Heart left ventricle (tissue), 13 donors: ENCODE results near the gene CACNA1E.

Experiments
- POLR2A ChIP-seq, 2 donors: fragments of 450-650 bp; IDR thresholded peaks; one replicate each; pipeline ENCODE4 v1.6.1; 2017; ENCODE audit warnings: antibody characterized with exemption in 2 of 2, mild to moderate bottlenecking in 2 of 2, moderate library complexity in 2 of 2
- TF ChIP-seq, protein P1 (sequence below), 12 donors: fragments of 200-600 bp; sonication (generic) in 4 of 12; IDR thresholded peaks; one replicate each; pipeline versions ENCODE4 v1.5.0 to v1.8.0; 2018 to 2022; ENCODE audit warnings: antibody characterized with exemption in 12 of 12, mild to moderate bottlenecking in 5 of 12
- donor health status: ischemic (EF 13 %, LVEDD 7.1; RV severe dilation, severe dysfunction).
- donor health status: DM: no; HTN: yes; CAD: no.
- donor health status: DM: no; HTN: no; CAD: no.
- donor health status: ischemic (EF 25% LVEDD 6.9; RV normal size, moderate dysfunction).
- donor health status: ischemic (EF 25% LVEDD 5.7; RV mildly dilated, moderate dysfunction).
- donor health status: ischemic (EF 35%, LVEDD 5.7; RV mildly dilated, moderate dysfunction).
- donor health status: nonischemic (EF 11% LVEDD 7.7; RV severe dilation, severe dysfunction).
- donor health status: DM: yes; HTN: yes; CAD: no.
- donor health status: PGD.
- donor health status: ischemic (EF 29% LVEDD 5.4; RV normal size, mild dysfunction).
- donor health status: nonischemic (EF 23%, LVEDD 6.1; RV moderate dilation, normal function).

DNA sequence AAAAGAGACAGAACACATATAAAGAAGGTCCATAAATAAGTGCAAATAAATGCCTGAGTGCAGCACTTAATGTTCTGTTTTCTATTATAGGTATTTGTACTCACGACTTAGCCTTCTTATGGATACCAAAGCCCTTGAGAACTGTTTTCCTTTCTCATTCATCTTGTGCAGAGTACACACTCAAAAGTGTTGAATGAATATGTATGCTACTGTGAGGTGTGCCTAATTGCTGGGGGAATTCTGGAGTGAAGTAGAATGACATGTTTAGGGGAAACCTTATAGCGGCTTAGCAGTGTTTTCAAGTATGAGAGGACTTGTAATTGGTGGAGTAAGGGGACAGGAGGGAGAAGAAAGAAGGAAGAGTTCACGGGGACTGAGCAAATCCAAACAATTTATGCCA, 157.6 kb downstream of the CACNA1E start:
- TF ChIP-seq, protein P1, sequence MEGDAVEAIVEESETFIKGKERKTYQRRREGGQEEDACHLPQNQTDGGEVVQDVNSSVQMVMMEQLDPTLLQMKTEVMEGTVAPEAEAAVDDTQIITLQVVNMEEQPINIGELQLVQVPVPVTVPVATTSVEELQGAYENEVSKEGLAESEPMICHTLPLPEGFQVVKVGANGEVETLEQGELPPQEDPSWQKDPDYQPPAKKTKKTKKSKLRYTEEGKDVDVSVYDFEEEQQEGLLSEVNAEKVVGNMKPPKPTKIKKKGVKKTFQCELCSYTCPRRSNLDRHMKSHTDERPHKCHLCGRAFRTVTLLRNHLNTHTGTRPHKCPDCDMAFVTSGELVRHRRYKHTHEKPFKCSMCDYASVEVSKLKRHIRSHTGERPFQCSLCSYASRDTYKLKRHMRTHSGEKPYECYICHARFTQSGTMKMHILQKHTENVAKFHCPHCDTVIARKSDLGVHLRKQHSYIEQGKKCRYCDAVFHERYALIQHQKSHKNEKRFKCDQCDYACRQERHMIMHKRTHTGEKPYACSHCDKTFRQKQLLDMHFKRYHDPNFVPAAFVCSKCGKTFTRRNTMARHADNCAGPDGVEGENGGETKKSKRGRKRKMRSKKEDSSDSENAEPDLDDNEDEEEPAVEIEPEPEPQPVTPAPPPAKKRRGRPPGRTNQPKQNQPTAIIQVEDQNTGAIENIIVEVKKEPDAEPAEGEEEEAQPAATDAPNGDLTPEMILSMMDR (IDR thresholded peaks at IDR 0.05): no peak
- TF ChIP-seq POLR2A (IDR thresholded peaks at IDR 0.05): no peak
